LNCAP (cell line): ENCODE data around the gene TOGARAM2.

Experiments
- CTCF ChIP-seq: fragments of 450-650 bp; IDR thresholded peaks from 2 replicates; pipeline ENCODE4 v1.5.1; 2017; ENCODE audit warnings: mild to moderate bottlenecking

TOGARAM2 gene

GRCh38 chr2:28995765-28996750, 15.0 kb downstream of the TOGARAM2 start:
- no peak for TF ChIP-seq CTCF

- TF ChIP-seq CTCF = no peak
Observed at GRCh38 chr2:28997237-28997846, 16.2 kb downstream of the TOGARAM2 start.

- no peak for TF ChIP-seq CTCF
Observed at GRCh38 chr2:28997847-28998735, 17.0 kb downstream of the TOGARAM2 start.

- no peak for TF ChIP-seq CTCF
Observed at GRCh38 chr2:29000481-29000880, 19.4 kb downstream of the TOGARAM2 start.

GRCh38 chr2:29000956-29001355, 19.9 kb downstream of the TOGARAM2 start:
- no peak for TF ChIP-seq CTCF

GRCh38 chr2:29001806-29002205, 20.7 kb downstream of the TOGARAM2 start:
- no peak for TF ChIP-seq CTCF

- TF ChIP-seq CTCF = no peak
Observed at GRCh38 chr2:29004755-29005154, 23.7 kb downstream of the TOGARAM2 start.
